HG03457 (cell line): ENCODE results near the gene GPR4.
"Not testable (repeated sequence)": the region's sequence is repeated elsewhere in the genome, so short reads cannot be mapped to it uniquely, and the experiment has no call there.

Experiments
- ATAC-seq: cut with Tn5 transposase; IDR thresholded peaks from one replicate; pipeline ENCODE4 v1.9.1; 2021; ENCODE audit warnings: moderate number of reproducible peaks; ENCODE audit not compliant: unreplicated experiment

The GPR4 gene

GRCh38 chr19:45623984-45624383, 22.0 kb upstream of the GPR4 start:
- no peak for ATAC-seq

DNA sequence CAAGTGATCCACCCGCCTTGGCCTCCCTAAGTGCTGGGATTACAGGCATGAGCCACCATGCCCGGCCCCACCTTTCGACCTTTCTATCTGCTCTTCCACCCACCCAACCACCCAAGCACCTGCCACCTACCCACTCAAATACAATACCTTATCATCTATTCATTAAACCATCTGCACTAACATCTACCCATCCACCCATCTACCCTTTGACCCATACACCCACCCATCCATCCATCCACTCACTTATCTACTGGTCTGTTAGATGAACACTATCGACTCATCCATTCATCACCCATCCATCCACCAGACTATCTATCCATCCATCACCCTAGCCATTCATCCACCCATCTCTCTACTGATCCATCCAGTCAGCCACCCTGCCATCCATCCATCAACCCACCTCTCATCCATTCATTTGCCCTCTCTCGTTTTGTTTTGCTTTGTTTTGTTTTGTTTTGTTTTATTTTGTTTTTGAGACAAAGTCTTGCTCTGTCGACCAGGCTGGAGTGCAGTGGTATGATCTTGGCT, 20.0 kb upstream of the GPR4 start:
- ATAC-seq: no peak

GRCh38 chr19:45621389-45621788, 19.4 kb upstream of the GPR4 start:
- ATAC-seq: no peak

DNA sequence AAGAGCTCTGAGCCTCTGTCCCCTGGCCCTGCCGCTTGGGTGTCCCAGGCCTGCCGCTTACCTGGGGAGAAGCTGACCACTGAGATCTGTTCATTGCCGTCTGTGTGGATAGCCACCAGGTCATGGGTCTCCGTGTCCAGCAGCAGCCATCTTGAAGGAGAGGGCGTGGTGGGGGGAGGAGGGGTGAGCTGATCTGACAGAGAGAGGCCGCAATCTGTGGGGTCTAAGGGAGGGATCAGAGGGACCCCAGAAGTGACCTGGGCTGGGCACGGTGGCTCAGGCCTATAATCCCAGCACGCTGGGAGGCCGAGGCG, 14.6 kb upstream of the GPR4 start:
- ATAC-seq: no peak

GRCh38 chr19:45615795-45616703, 14.0 kb upstream of the GPR4 start:
- no peak for ATAC-seq

GRCh38 chr19:45615056-45615455, 13.0 kb upstream of the GPR4 start:
- ATAC-seq: not testable (repeated sequence)

DNA sequence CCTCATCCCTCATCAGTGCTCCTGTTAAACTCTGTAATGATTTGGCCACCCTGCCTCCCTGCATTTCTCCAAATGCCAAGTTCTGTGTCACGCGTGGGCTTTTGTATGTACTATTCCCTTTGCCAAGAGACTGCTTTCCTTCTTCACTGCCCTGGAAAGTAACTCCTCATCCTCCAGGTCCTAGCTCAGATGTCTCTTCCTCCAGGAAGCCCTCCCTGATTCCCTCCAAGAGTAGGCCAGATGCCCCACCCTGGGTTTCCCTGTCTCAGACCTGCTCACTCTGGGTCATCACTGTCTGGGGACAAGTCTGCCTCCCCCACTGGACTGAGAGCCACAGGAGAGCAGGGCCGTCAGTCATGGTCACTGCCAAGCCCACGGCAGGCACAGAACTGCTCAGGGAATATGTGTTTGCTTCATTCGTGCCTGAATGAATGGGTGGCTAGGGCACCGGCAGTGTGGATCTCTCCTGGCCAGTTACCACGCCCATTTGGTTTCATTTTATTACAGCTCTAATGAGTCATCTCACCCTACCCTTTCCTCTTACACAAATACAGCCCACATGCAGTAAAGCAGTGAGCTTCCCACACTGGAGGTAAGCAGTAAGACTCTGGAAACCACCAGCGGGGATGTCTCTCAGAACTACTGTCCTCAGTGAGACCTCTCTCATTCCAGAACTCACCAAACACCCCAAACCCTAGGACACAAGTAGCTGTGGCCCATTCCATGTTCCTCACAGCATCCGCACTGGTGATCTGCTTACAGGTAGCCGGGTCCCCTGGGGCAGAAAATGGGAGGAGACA, 12.1 kb upstream of the GPR4 start:
- ATAC-seq: no peak

- no peak for ATAC-seq
Observed at GRCh38 chr19:45608948-45609347, 6.9 kb upstream of the GPR4 start.

GRCh38 chr19:45607071-45608029, 5.3 kb upstream of the GPR4 start:
- no peak for ATAC-seq

DNA sequence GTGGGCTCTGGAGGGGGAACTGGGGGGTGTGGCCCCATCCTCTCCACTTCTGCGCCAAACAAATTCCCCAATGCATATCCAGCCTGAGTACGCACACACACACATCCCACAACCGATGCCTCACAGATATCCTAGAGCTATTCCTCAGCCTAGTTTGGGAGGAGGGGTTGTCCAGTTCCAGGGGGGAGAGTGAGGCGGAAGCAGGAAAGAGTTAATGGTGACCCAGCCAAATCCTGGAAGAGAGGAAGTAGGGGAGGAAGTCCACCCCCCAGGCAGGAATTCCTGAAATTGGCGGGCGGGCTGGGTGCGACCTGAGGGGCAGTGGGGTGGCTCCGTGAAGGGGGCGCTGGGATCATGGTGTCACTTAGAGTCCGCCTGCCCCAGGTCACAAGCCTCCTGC, 897 bp downstream of the GPR4 start:
- ATAC-seq: no peak

- ATAC-seq: no peak
Observed at GRCh38 chr19:45600340-45600885, 1.6 kb downstream of the GPR4 start.

GRCh38 chr19:45599286-45599685, 2.7 kb downstream of the GPR4 start:
- ATAC-seq: no peak

- ATAC-seq: no peak
Observed at GRCh38 chr19:45598267-45599001, 3.6 kb downstream of the GPR4 start.

GRCh38 chr19:45597425-45598111, 4.4 kb downstream of the GPR4 start:
- no peak for ATAC-seq

DNA sequence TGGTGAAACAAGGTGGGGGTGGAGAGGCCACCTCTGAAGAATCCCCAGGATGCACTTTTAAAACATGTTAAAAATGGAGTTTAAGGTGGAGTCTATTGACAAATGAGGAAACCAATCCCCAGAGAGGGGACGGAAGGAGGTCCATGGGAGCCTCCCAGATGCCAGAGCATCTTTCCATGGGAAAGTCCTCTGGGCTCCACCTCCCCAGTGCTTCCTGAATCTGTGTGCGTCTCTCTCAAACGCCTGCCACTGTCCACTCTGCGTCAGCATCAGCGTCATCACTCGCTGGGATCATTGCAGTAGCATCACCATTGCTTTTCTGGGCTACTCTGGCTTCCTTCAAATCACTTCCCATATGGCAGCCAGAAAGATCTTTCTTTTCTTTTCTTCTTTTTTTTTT, 6.2 kb downstream of the GPR4 start:
- ATAC-seq: no peak

GRCh38 chr19:45593520-45593919, 8.5 kb downstream of the GPR4 start:
- no peak for ATAC-seq

DNA sequence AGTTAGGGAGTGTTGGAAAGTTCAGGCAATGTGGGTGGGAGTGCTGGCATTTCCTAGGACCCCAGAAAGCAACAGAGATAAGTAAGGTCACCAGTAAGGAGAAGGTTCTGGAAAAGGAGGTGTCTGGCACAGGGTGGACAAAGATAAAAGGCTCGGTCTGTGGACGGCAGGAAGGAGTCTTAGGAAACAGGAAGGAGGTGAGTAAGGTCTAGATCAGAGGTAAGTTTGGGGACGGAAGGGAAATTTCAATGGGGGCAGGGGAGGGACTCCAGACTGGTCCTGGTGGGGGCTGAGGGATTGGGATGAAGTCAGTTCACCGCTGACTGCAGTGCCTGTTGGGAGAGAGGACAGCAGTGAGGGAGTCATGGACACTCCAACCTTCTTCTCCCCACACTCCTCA, 9.6 kb downstream of the GPR4 start:
- ATAC-seq: no peak

GRCh38 chr19:45591638-45592005, 10.4 kb downstream of the GPR4 start:
- no peak for ATAC-seq

GRCh38 chr19:45591004-45591637, 10.9 kb downstream of the GPR4 start:
- ATAC-seq: no peak
